Cardiac muscle cell (in vitro differentiated cells and primary cell): ENCODE measurements around the gene EPM2A. TPM values are rescaled to one million over a fixed set of nuclear protein-coding genes. Genes with fewer than 3 reads are reported as not detected.
"Not testable (repeated sequence)": the region's sequence is repeated elsewhere in the genome, so short reads cannot be mapped to it uniquely, and the experiment has no call there.

Source experiments
- DNase-seq, 2 donors: peaks; one replicate each; pipeline versions ENCODE4 v3.0.0 to v3.0.0-alpha.2; 2010 to 2017; ENCODE audit warnings: low read depth in 1 of 2, low spot score in 1 of 2
- H3K27ac ChIP-seq: fragments of 200-600 bp; sonication (generic); 2 replicates; pipeline ENCODE4 v1.5.1; 2016
- H3K27me3 ChIP-seq: fragments of 200-600 bp; sonication (generic); 2 replicates; pipeline ENCODE4 v1.6.0; 2016; ENCODE audit warnings: control low read depth
- H3K36me3 ChIP-seq: fragments of 200-600 bp; sonication (generic); 2 replicates; pipeline ENCODE4 v1.5.1; 2016; ENCODE audit warnings: control low read depth
- H3K4me1 ChIP-seq: fragments of 200-600 bp; sonication (generic); 2 replicates; pipeline ENCODE4 v1.8.1; 2017; ENCODE audit warnings: low read depth, mild to moderate bottlenecking, mixed run types
- H3K4me3 ChIP-seq: fragments of 200-600 bp; sonication (generic); 2 replicates; pipeline ENCODE4 v1.5.1; 2016; ENCODE audit warnings: mild to moderate bottlenecking
- H3K9me3 ChIP-seq: fragments of 200-600 bp; sonication (generic); 2 replicates; pipeline ENCODE4 v1.5.1; 2017; ENCODE audit warnings: low read depth, mild to moderate bottlenecking, control low read depth
- CTCF ChIP-seq: IDR thresholded peaks from 2 replicates; pipeline ENCODE4 v1.5.1; 2012; ENCODE audit warnings: low read depth, mild to moderate bottlenecking, low read length
- polyA plus RNA-seq: library from polyadenylated mRNA; unstranded; fragments of >200 nt; fragmentation: Nextera tagmentation; extraction: Ambion mirVana; gene quantifications from 2 replicates; pipeline ENCODE4 v1.2.1, GENCODE V29; 2016
- total RNA-seq: library from RNA; depleted of rRNA; stranded (reverse); fragments of >200 nt; gene quantifications from 2 replicates; pipeline ENCODE4 v1.2.3, GENCODE V29; 2016

EPM2A gene
- total and polyA plus RNA-seq, 2 experiments from 2014 or later, result 23.1 to 28.3 TPM

DNA sequence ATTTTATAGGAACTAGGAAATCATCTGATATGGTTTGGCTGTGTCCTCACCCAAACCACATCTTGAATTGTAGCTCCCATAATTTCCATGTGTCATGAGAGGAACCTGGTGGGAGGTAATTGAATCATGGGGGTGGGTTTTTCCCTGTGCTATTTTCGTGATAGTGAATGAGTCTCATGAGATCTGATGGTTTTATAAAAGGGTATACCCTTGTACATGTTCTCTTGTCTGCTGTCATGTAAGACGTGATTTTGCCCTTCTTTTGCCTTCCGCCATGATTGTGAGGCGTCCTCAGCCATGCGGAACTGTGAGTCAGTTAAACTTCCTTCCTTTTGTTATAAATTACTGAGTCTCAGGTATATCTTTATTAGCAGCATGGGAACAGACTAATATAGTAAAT is 27.9 kb downstream of the EPM2A start:
- no peaks in the 10 kb centered on the region for H3K27me3 ChIP-seq
- TF ChIP-seq CTCF, result no peak
- peaks cover 8% of the 10 kb centered on the region for H3K4me1 ChIP-seq
- H3K27ac ChIP-seq, result no peak overlapping the region
- H3K9me3 ChIP-seq, result no peaks in the 10 kb centered on the region
- H3K4me3 ChIP-seq, result no peak overlapping the region
- no peak for DNase-seq
- H3K36me3 ChIP-seq, result no peaks in the 10 kb centered on the region

DNA sequence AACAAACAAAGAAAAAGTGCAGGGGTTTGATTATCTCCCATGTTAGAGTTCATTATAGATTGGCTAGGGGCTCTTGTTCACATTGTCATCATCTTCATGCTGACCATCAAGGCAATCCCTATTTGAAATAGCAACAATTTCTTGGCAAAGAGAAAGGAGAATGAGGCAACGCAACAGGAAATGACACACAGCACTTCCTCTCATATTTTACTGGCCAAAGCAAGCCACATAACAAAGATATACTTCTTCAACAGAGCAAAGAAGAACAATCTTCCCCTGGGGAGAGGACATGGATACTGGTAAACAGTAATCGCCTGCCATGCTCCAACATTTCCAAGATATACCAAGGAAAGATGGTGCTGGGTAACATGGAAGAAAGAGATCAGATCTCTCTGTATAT is 29.8 kb downstream of the EPM2A start:
- no peaks in the 10 kb centered on the region for H3K27me3 ChIP-seq
- DNase-seq, result peak in 1 of 2 donors; percentile 87
- H3K4me1 ChIP-seq, result no peaks in the 10 kb centered on the region
- no peak for TF ChIP-seq CTCF
- H3K36me3 ChIP-seq, result no peaks in the 10 kb centered on the region
- no peak overlapping the region for H3K27ac ChIP-seq
- no peaks in the 10 kb centered on the region for H3K9me3 ChIP-seq
- H3K4me3 ChIP-seq, result no peak overlapping the region

- Histone ChIP-seq H3K27ac (no peak overlapping the region), H3K36me3 (no peaks in the 10 kb centered on the region), H3K9me3 (no peaks in the 10 kb centered on the region), H3K4me1 (no peaks in the 10 kb centered on the region), H3K27me3 (no peaks in the 10 kb centered on the region), H3K4me3 (no peak overlapping the region)
- TF ChIP-seq CTCF, result peak; percentile 43
- peak; percentile 9 to 50 for DNase-seq
These were observed 31.1 kb downstream of the EPM2A start for GRCh38 chr6:145704143-145704781.

DNA sequence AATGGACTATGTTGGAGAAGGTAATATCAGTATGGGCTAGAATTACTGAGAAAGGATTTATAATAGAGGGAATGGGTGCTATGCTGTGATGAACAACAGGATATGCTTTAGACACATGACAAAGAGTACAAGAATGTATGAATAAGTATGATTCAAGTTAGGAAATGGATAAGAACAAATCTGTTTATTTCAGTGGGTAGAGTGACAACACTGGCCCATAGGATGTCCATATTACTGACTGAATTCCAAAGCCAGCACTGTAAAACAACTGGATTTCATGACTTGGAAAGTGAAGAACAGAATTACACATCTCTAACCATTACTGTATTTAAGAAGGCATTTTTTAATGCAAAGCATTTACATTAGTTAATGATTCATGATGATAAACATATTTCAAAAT is 35.9 kb downstream of the EPM2A start:
- H3K27me3 ChIP-seq, result no peaks in the 10 kb centered on the region
- H3K27ac ChIP-seq, result no peak overlapping the region
- no peak for TF ChIP-seq CTCF
- no peaks in the 10 kb centered on the region for H3K36me3 ChIP-seq
- no peaks in the 10 kb centered on the region for H3K4me1 ChIP-seq
- no peak overlapping the region for H3K4me3 ChIP-seq
- H3K9me3 ChIP-seq, result no peaks in the 10 kb centered on the region
- DNase-seq, result peak in 1 of 2 donors; percentile 69

DNA sequence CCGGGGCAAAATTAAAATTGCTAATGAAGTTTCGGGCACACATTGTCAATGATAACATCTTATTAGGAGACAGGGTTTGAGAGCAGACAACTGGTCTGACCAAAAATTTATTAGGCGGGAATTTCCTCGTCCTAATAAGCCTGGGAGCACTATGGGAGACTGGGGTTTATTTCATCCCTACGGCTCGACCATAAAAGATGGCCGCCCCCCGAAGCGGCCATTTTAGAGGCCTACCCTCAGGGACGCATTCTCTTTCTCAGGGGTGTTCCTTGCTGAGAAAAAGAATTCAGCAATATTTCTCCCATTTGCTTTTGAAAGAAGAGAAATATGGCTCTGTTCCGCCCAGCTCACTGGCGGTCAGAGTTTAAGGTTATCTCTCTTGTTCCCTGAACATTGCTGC is 37.9 kb downstream of the EPM2A start:
- not testable (repeated sequence) for H3K9me3 ChIP-seq, DNase-seq, H3K4me3 ChIP-seq, H3K36me3 ChIP-seq, H3K27ac ChIP-seq, H3K4me1 ChIP-seq, H3K27me3 ChIP-seq

- Histone ChIP-seq H3K36me3 (no peaks in the 10 kb centered on the region), H3K4me1 (no peaks in the 10 kb centered on the region), H3K27me3 (no peaks in the 10 kb centered on the region), H3K4me3 (no peak overlapping the region), H3K27ac (no peak overlapping the region), H3K9me3 (no peaks in the 10 kb centered on the region)
- no peak for DNase-seq
- no peak for TF ChIP-seq CTCF
These were observed 41.1 kb downstream of the EPM2A start for GRCh38 chr6:145694083-145694737.
